Dedifferentiated amniotic fluid mesenchymal stem cell (primary cell): Measurements from ENCODE around the gene SPTBN2.
"Not testable (repeated sequence)": the region's sequence is repeated elsewhere in the genome, so short reads cannot be mapped to it uniquely, and the experiment has no call there.

Experiments
- DNase-seq: peaks from one replicate; pipeline ENCODE4 v3.0.0-alpha.2; 2016; ENCODE audit errors: extremely low spot score

The SPTBN2 gene

GRCh38 chr11:66724167-66724566 is 4.8 kb downstream of the SPTBN2 start:
- not testable (repeated sequence) for DNase-seq

GRCh38 chr11:66723693-66724092 is 5.3 kb downstream of the SPTBN2 start:
- no peak for DNase-seq

- DNase-seq = no peak
Observed at GRCh38 chr11:66722745-66723651, 6.0 kb downstream of the SPTBN2 start.

GRCh38 chr11:66721939-66722338 is 7.1 kb downstream of the SPTBN2 start:
- DNase-seq = no peak

GRCh38 chr11:66720899-66721470 is 8.0 kb downstream of the SPTBN2 start:
- no peak for DNase-seq

- DNase-seq = no peak
Observed at GRCh38 chr11:66720223-66720898, 8.7 kb downstream of the SPTBN2 start.

GRCh38 chr11:66719111-66719872 is 9.7 kb downstream of the SPTBN2 start:
- DNase-seq = no peak

GRCh38 chr11:66718320-66718971 is 10.6 kb downstream of the SPTBN2 start:
- DNase-seq = no peak

GRCh38 chr11:66717925-66718319 is 11.1 kb downstream of the SPTBN2 start:
- no peak for DNase-seq

GRCh38 chr11:66716996-66717395 is 12.0 kb downstream of the SPTBN2 start:
- no peak for DNase-seq

- no peak for DNase-seq
Observed at GRCh38 chr11:66715346-66716085, 13.5 kb downstream of the SPTBN2 start.

GRCh38 chr11:66713746-66714480 is 15.1 kb downstream of the SPTBN2 start:
- no peak for DNase-seq

GRCh38 chr11:66710384-66710930 is 18.6 kb downstream of the SPTBN2 start:
- DNase-seq = no peak

- DNase-seq = no peak
Observed at GRCh38 chr11:66708701-66709100, 20.3 kb downstream of the SPTBN2 start.

GRCh38 chr11:66708094-66708493 is 20.9 kb downstream of the SPTBN2 start:
- DNase-seq = no peak

GRCh38 chr11:66707486-66707885 is 21.5 kb downstream of the SPTBN2 start:
- DNase-seq = no peak

GRCh38 chr11:66706989-66707388 is 22.0 kb downstream of the SPTBN2 start:
- no peak for DNase-seq

GRCh38 chr11:66705587-66706335 is 23.3 kb downstream of the SPTBN2 start:
- no peak for DNase-seq
